Kidney (tissue), 14 donors: ENCODE measurements around the gene TFF1. TPM values are rescaled to one million over a fixed set of nuclear protein-coding genes. Genes with fewer than 3 reads are reported as not detected.

ENCODE experiments used
- DNase-seq, 5 donors: peaks; one replicate each; pipeline ENCODE4 v3.0.0-alpha.2; 2013 to 2020
- FAIRE-seq: peaks from 2 replicates; lab custom pipeline; 2012; peaks lifted over from hg19 to GRCh38; lab: Jason Lieb, UNC
- H3K27ac ChIP-seq, 2 donors: one replicate each; pipeline ENCODE4 v1.7.0; 2013; ENCODE audit warnings: low read depth in 2 of 2, low read length in 2 of 2, inconsistent platforms in 1 of 2
- H3K27me3 ChIP-seq: one replicate; pipeline ENCODE4 v1.7.1; 2013; ENCODE audit warnings: low read length, inconsistent platforms; ENCODE audit not compliant: control insufficient read depth, insufficient read depth
- H3K36me3 ChIP-seq, 3 donors: one replicate each; pipeline versions ENCODE4 v1.7.0 to v1.7.1; 2013; ENCODE audit warnings: low read length in 3 of 3, control low read depth in 1 of 3, inconsistent platforms in 1 of 3; ENCODE audit not compliant: insufficient read depth in 3 of 3, control insufficient read depth in 2 of 3
- H3K4me1 ChIP-seq, 3 donors: one replicate each; pipeline versions ENCODE4 v1.7.0 to v1.7.1; 2013; ENCODE audit warnings: low read length in 3 of 3, inconsistent platforms in 1 of 3, low read depth in 1 of 3; ENCODE audit not compliant: control insufficient read depth in 2 of 3, insufficient read depth in 2 of 3
- H3K4me3 ChIP-seq, 3 donors: one replicate each; pipeline versions ENCODE4 v1.7.0 to v1.8.1; 2013; ENCODE audit warnings: low read length in 3 of 3, control low read depth in 1 of 3, inconsistent platforms in 1 of 3
- H3K9ac ChIP-seq, 3 donors: one replicate each; pipeline versions ENCODE4 v1.7.0 to v1.7.1; 2013; ENCODE audit warnings: low read length in 3 of 3, control low read depth in 1 of 3, inconsistent platforms in 1 of 3
- H3K9me3 ChIP-seq, 3 donors: one replicate each; pipeline versions ENCODE4 v1.7.0 to v1.7.1; 2013; ENCODE audit warnings: low read length in 3 of 3, control low read depth in 1 of 3, inconsistent platforms in 1 of 3; ENCODE audit not compliant: control insufficient read depth in 2 of 3, insufficient read depth in 1 of 3
- intact Hi-C: fragments of 100-400 bp; cut with DNase I; formaldehyde crosslinking; loops from one replicate; pipeline ENCODE4 v1.11.1; 2022
- polyA plus RNA-seq: library from polyadenylated mRNA; stranded (reverse); fragments of 350-450 nt; fragmentation: Illumina TruSeq; extraction: RNeasy Lipid Tissue Mini Kit (QIAGEN cat#74804); gene quantifications from one replicate; pipeline ENCODE4 v1.2.3, GENCODE V29; 2014; ENCODE audit warnings: low read depth, low replicate concordance; ENCODE audit not compliant: insufficient read depth
- total RNA-seq: library from RNA; stranded (reverse); fragmentation: NEBNext Ultra II Directional; extraction: Animal tissue kit (Norgen Biotek cat#: 25700); gene quantifications from one replicate; pipeline ENCODE4 v1.2.1, GENCODE V29; 2021
- TF ChIP-seq, protein P1 (sequence below): IDR thresholded peaks from 3 replicates; pipeline ENCODE4 v1.5.1; 2012; ENCODE audit warnings: mild to moderate bottlenecking, moderate library complexity, borderline replicate concordance; ENCODE audit not compliant: insufficient read depth; ENCODE audit errors: extremely low read depth
- donor health status: control.
- donor health status: control.
- donor health status: control.
- donor health status: control.
- donor health status: control.
- donor health status: DM: yes; HTN: yes; CAD: no.
- donor health status: Normal renal cell carcinoma (clear cell type).

The TFF1 gene
- total and polyA plus RNA-seq, 2 donors from 2014 or later, result not detected

- Histone ChIP-seq H3K36me3 (no peaks in the 10 kb centered on the region), H3K4me1 (no peaks in the 10 kb centered on the region), H3K27me3 (no peaks in the 10 kb centered on the region), H3K9ac (no peak overlapping the region), H3K4me3 (no peak overlapping the region), H3K27ac (no peak overlapping the region), H3K9me3 (peaks cover 0 to 3% (median 0%) of the 10 kb centered on the region in 3 donors)
- DNase-seq (no peak), FAIRE-seq (no peak)
- TF ChIP-seq, protein P1, sequence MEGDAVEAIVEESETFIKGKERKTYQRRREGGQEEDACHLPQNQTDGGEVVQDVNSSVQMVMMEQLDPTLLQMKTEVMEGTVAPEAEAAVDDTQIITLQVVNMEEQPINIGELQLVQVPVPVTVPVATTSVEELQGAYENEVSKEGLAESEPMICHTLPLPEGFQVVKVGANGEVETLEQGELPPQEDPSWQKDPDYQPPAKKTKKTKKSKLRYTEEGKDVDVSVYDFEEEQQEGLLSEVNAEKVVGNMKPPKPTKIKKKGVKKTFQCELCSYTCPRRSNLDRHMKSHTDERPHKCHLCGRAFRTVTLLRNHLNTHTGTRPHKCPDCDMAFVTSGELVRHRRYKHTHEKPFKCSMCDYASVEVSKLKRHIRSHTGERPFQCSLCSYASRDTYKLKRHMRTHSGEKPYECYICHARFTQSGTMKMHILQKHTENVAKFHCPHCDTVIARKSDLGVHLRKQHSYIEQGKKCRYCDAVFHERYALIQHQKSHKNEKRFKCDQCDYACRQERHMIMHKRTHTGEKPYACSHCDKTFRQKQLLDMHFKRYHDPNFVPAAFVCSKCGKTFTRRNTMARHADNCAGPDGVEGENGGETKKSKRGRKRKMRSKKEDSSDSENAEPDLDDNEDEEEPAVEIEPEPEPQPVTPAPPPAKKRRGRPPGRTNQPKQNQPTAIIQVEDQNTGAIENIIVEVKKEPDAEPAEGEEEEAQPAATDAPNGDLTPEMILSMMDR, result no peak
- intact Hi-C loops, result no loop called here
Measured at GRCh38 chr21:42362198-42362597, 4.1 kb downstream of the TFF1 start.

DNA sequence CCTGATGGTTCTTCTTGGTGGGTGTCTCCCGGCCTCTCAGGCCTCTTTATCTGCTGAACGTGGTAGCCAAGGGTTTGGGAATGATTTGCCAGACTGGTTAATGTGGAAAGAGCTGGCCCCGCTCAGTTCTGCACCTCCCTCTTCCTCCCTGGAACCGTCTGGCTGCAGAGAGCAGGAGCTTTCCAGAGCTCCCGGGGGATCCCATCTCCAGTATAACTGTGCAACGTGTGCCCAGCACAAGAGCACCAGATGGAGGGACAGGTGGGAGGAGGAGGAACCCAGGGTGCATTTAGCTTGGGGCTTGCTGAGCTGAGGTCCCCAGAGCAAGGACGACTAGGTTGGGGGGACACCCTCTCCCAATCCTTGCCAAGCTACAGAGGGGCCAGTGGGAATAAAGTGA lies 5.0 kb downstream of the TFF1 start:
- H3K4me3 ChIP-seq, result no peak overlapping the region
- TF ChIP-seq, protein P1, result no peak
- H3K9me3 ChIP-seq, result peaks cover 0 to 8% (median 0%) of the 10 kb centered on the region in 3 donors
- no peaks in the 10 kb centered on the region for H3K36me3 ChIP-seq
- FAIRE-seq (no peak), DNase-seq (peak in 1 of 5 donors; percentile 4)
- no peaks in the 10 kb centered on the region for H3K4me1 ChIP-seq
- no peak overlapping the region for H3K27ac ChIP-seq
- intact Hi-C loops, result no loop called here
- H3K27me3 ChIP-seq, result no peaks in the 10 kb centered on the region
- no peak overlapping the region for H3K9ac ChIP-seq

DNA sequence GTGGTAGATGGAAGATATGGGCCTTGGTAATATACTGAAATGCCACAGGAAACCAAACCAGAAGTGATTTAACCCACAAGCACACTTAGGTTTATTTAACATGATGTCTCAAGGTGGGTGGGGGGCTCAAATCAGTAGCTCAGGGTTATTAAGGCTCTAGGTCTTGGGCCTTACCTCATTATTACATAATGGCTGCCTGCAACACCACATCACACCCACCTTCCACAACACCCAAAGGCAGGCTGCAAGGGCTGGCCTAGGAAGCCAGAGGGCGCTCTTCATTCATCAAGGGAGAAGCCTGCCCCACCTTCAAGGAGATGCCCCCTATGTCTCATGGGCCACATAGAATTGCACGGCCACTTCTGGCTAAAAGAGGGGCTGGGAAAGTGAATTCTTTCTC lies 6.0 kb downstream of the TFF1 start:
- DNase-seq, result peak in 1 of 5 donors; percentile 15
- Histone ChIP-seq H3K9ac (no peak overlapping the region), H3K4me1 (no peaks in the 10 kb centered on the region), H3K36me3 (no peaks in the 10 kb centered on the region), H3K4me3 (no peak overlapping the region), H3K9me3 (peaks cover 0 to 10% (median 0%) of the 10 kb centered on the region in 3 donors), H3K27me3 (no peaks in the 10 kb centered on the region), H3K27ac (no peak overlapping the region)
- intact Hi-C loops, result no loop called here
- TF ChIP-seq, protein P1, result peak; percentile 1
- no peak for FAIRE-seq

DNA sequence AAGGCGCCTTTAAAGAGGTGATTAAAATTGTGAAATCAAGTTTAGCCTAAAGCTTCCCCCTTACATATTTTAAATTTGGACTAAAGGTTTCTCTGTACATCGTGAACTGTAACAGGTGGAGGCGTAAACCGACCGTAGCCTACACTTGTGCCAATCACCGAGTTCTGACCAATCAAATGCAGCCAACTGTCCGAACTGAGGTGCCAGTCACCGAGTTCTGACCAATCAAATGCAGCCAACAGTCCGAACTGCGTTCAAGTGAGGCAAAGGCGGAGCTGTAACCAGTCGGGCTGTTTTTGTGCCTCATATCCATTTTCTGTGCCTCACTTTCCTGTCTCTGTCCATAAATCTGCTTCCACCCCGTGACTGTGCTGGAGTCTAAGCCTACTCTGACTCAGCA lies 7.4 kb downstream of the TFF1 start:
- Histone ChIP-seq H3K27me3 (no peaks in the 10 kb centered on the region), H3K36me3 (no peaks in the 10 kb centered on the region)

More for the DNA sequence above, 7.4 kb downstream of the TFF1 start:
- no peak overlapping the region for H3K27ac ChIP-seq
- FAIRE-seq (no peak), DNase-seq (peak in 1 of 5 donors; percentile 2)
- intact Hi-C loops, result no loop called here
- H3K4me3 ChIP-seq, result no peak overlapping the region
- H3K4me1 ChIP-seq, result no peaks in the 10 kb centered on the region
- no peak overlapping the region for H3K9ac ChIP-seq
- TF ChIP-seq, protein P1, result no peak
- H3K9me3 ChIP-seq, result peaks cover 0 to 13% (median 0%) of the 10 kb centered on the region in 3 donors
